CD4-positive, CD25-positive, alpha-beta regulatory T cell (primary cell): ENCODE results near the gene PJA1. TPM values are rescaled to one million over a fixed set of nuclear protein-coding genes. Genes with fewer than 3 reads are reported as not detected.

Source experiments
- ATAC-seq, 2 donors: fragments of 150-1000 bp; cut with Tn5 transposase; one replicate each; pipeline ENCODE4 v1.10.0; 2021; ENCODE audit warnings: low read depth in 2 of 2, moderate number of reproducible peaks in 2 of 2, moderate library complexity in 1 of 2
- DNase-seq, 3 donors: peaks; one replicate each; pipeline versions ENCODE4 v3.0.0 to v3.0.0-alpha.2; 2012 to 2022; ENCODE audit warnings: mixed read lengths in 1 of 3
- H3K27ac ChIP-seq: one replicate; pipeline ENCODE4 v1.7.0; 2013; ENCODE audit warnings: mild to moderate bottlenecking, low read length; ENCODE audit not compliant: insufficient read depth, poor library complexity, severe bottlenecking
- H3K27me3 ChIP-seq: one replicate; pipeline ENCODE4 v1.7.0; 2013; ENCODE audit warnings: low read length; ENCODE audit not compliant: control insufficient read depth, insufficient read depth
- H3K36me3 ChIP-seq: one replicate; pipeline ENCODE4 v1.7.0; 2013; ENCODE audit warnings: mild to moderate bottlenecking, low read length, moderate library complexity; ENCODE audit not compliant: control insufficient read depth, insufficient read depth
- H3K4me1 ChIP-seq: 2 replicates; pipeline ENCODE4 v1.7.0; 2013; ENCODE audit warnings: mild to moderate bottlenecking, low read length; ENCODE audit not compliant: insufficient read depth, control insufficient read depth, poor library complexity, severe bottlenecking
- H3K4me3 ChIP-seq: one replicate; pipeline ENCODE4 v1.7.0; 2013; ENCODE audit warnings: low read depth, mild to moderate bottlenecking, low read length, moderate library complexity
- H3K9me3 ChIP-seq, 2 experiments: 1 replicate in 1 of 2; 2 replicates in 1 of 2; pipeline ENCODE4 v1.7.0; 2013; ENCODE audit warnings: low read length in 2 of 2, mild to moderate bottlenecking in 1 of 2, moderate library complexity in 1 of 2; ENCODE audit not compliant: control insufficient read depth in 2 of 2
- H3K27ac Mint-ChIP-seq, 3 donors: one replicate each; pipeline ENCODE4 v1.8.0; 2020 to 2022; ENCODE audit warnings: mild to moderate bottlenecking in 3 of 3, mixed read lengths in 3 of 3, moderate library complexity in 2 of 3
- H3K27me3 Mint-ChIP-seq: one replicate; pipeline ENCODE4 v1.8.0; 2022; ENCODE audit warnings: mild to moderate bottlenecking, mixed read lengths
- H3K36me3 Mint-ChIP-seq: one replicate; pipeline ENCODE4 v1.8.0; 2020; ENCODE audit warnings: mixed read lengths
- H3K4me1 Mint-ChIP-seq, 4 donors: one replicate each; pipeline ENCODE4 v1.8.0; 2020 to 2022; ENCODE audit warnings: mixed read lengths in 4 of 4, mild to moderate bottlenecking in 1 of 4
- H3K4me3 Mint-ChIP-seq, 4 donors: one replicate each; pipeline ENCODE4 v1.8.0; 2020 to 2022; ENCODE audit warnings: mild to moderate bottlenecking in 4 of 4, mixed read lengths in 4 of 4, moderate library complexity in 3 of 4
- H3K9me3 Mint-ChIP-seq, 7 donors: one replicate each; pipeline ENCODE4 v1.8.0; 2020 to 2022; ENCODE audit warnings: mixed read lengths in 7 of 7, mild to moderate bottlenecking in 3 of 7, moderate library complexity in 2 of 7
- polyA plus RNA-seq, 4 donors: library from polyadenylated mRNA; unstranded; fragments of 300-500 nt; fragmentation: Illumina TruSeq; gene quantifications; one replicate each; pipeline ENCODE4 v1.2.3, GENCODE V29; 2021
- total RNA-seq: library from RNA; stranded (reverse); gene quantifications from one replicate; pipeline ENCODE4 v1.2.3, GENCODE V29; 2022

Gene PJA1
- total RNA-seq (20.2 TPM), polyA plus RNA-seq (10 to 100 TPM; 28.6 to 49.0 (median 40.0) TPM)

- Mint-ChIP-seq H3K36me3 (peaks cover 10% of the 10 kb centered on the region), H3K4me1 (peaks cover 0 to 36% (median 19%) of the 10 kb centered on the region in 4 donors), H3K27me3 (peaks cover 5% of the 10 kb centered on the region), H3K4me3 (peak within 1 kb of the TSS; percentile 82 to 96 (median 92)), H3K9me3 (peaks cover 0 to 2% (median 0%) of the 10 kb centered on the region in 7 donors), H3K27ac (peak within 1 kb of the TSS; percentile 51 to 88 (median 86))
- DNase-seq = peak; percentile 46 to 78 (median 69)
- Histone ChIP-seq H3K27ac (peak within 1 kb of the TSS; percentile 57), H3K4me3 (peak within 1 kb of the TSS; percentile 75), H3K4me1 (peaks cover 8% of the 10 kb centered on the region), H3K9me3 (no peaks in the 10 kb centered on the region), H3K36me3 (peaks cover 7% of the 10 kb centered on the region), H3K27me3 (peaks cover 2% of the 10 kb centered on the region)
- ATAC-seq = peak; percentile 62 to 75
These were observed at the start of gene PJA1 for GRCh38 chrX:69165087-69165651. TSS of gene PJA1 (minus strand) at chrX:69165453. CDS start at chrX:69163073, 2,380 bp downstream.

GRCh38 chrX:69214463-69214862, 49.2 kb upstream of the PJA1 start:
- DNase-seq (no peak), ATAC-seq (no peak)
- no peaks in the 10 kb centered on the region for H3K27me3 Mint-ChIP-seq
- Histone ChIP-seq H3K36me3 (no peaks in the 10 kb centered on the region), H3K27ac (no peak overlapping the region), H3K4me3 (no peak overlapping the region), H3K27me3 (no peaks in the 10 kb centered on the region), H3K4me1 (no peaks in the 10 kb centered on the region), H3K9me3 (no peaks in the 10 kb centered on the region)
- no peak overlapping the region for H3K4me3 Mint-ChIP-seq
- no peak overlapping the region for H3K27ac Mint-ChIP-seq
- H3K9me3 Mint-ChIP-seq = no peaks in the 10 kb centered on the region
- H3K4me1 Mint-ChIP-seq = no peaks in the 10 kb centered on the region
- H3K36me3 Mint-ChIP-seq = no peaks in the 10 kb centered on the region

GRCh38 chrX:69211701-69212100, 46.4 kb upstream of the PJA1 start:
- peaks cover 0 to 1% (median 0%) of the 10 kb centered on the region in 7 donors for H3K9me3 Mint-ChIP-seq
- H3K9me3 ChIP-seq = no peaks in the 10 kb centered on the region
- no peaks in the 10 kb centered on the region for H3K27me3 ChIP-seq
- no peak overlapping the region for H3K4me3 ChIP-seq
- no peaks in the 10 kb centered on the region for H3K36me3 ChIP-seq
- no peak overlapping the region for H3K27ac ChIP-seq
- DNase-seq (no peak), ATAC-seq (no peak)
- H3K4me1 ChIP-seq = no peaks in the 10 kb centered on the region
- no peaks in the 10 kb centered on the region for H3K4me1 Mint-ChIP-seq
- H3K4me3 Mint-ChIP-seq = no peak overlapping the region
- H3K27ac Mint-ChIP-seq = no peak overlapping the region
- H3K27me3 Mint-ChIP-seq = no peaks in the 10 kb centered on the region
- H3K36me3 Mint-ChIP-seq = no peaks in the 10 kb centered on the region

- no peak overlapping the region for H3K4me3 Mint-ChIP-seq
These were observed 45.3 kb upstream of the PJA1 start for GRCh38 chrX:69210581-69210980.

GRCh38 chrX:69207216-69207615, 42.0 kb upstream of the PJA1 start:
- DNase-seq = no peak
- Mint-ChIP-seq H3K36me3 (no peaks in the 10 kb centered on the region), H3K4me1 (no peaks in the 10 kb centered on the region), H3K4me3 (no peak overlapping the region), H3K9me3 (peaks cover 0 to 1% (median 0%) of the 10 kb centered on the region in 7 donors), H3K27ac (no peak overlapping the region), H3K27me3 (no peaks in the 10 kb centered on the region)
- no peak for ATAC-seq
- Histone ChIP-seq H3K4me3 (no peak overlapping the region), H3K27me3 (no peaks in the 10 kb centered on the region), H3K36me3 (no peaks in the 10 kb centered on the region), H3K9me3 (no peaks in the 10 kb centered on the region), H3K4me1 (no peaks in the 10 kb centered on the region), H3K27ac (no peak overlapping the region)

More at GRCh38 chrX:69210581-69210980, 45.3 kb upstream of the PJA1 start:
- H3K36me3 Mint-ChIP-seq = no peaks in the 10 kb centered on the region
- H3K27me3 Mint-ChIP-seq = no peaks in the 10 kb centered on the region
- Histone ChIP-seq H3K4me3 (no peak overlapping the region), H3K4me1 (no peaks in the 10 kb centered on the region), H3K27ac (no peak overlapping the region), H3K9me3 (no peaks in the 10 kb centered on the region), H3K36me3 (no peaks in the 10 kb centered on the region), H3K27me3 (no peaks in the 10 kb centered on the region)
- H3K27ac Mint-ChIP-seq = peak overlapping the region in 1 of 3 donors; percentile 14
- ATAC-seq (no peak), DNase-seq (no peak)
- peaks cover 0 to 1% (median 0%) of the 10 kb centered on the region in 7 donors for H3K9me3 Mint-ChIP-seq
- H3K4me1 Mint-ChIP-seq = no peaks in the 10 kb centered on the region

GRCh38 chrX:69203638-69204037, 38.4 kb upstream of the PJA1 start:
- H3K36me3 Mint-ChIP-seq = no peaks in the 10 kb centered on the region
- no peak overlapping the region for H3K27ac Mint-ChIP-seq
- Histone ChIP-seq H3K9me3 (no peaks in the 10 kb centered on the region), H3K36me3 (no peaks in the 10 kb centered on the region), H3K27me3 (no peaks in the 10 kb centered on the region), H3K4me3 (no peak overlapping the region), H3K4me1 (no peaks in the 10 kb centered on the region), H3K27ac (no peak overlapping the region)
- H3K27me3 Mint-ChIP-seq = no peaks in the 10 kb centered on the region
- no peaks in the 10 kb centered on the region for H3K4me1 Mint-ChIP-seq
- H3K4me3 Mint-ChIP-seq = no peak overlapping the region
- H3K9me3 Mint-ChIP-seq = peaks cover 0 to 1% (median 0%) of the 10 kb centered on the region in 7 donors
- DNase-seq (no peak), ATAC-seq (no peak)

GRCh38 chrX:69197690-69198089, 32.4 kb upstream of the PJA1 start:
- Histone ChIP-seq H3K27me3 (no peaks in the 10 kb centered on the region), H3K27ac (no peak overlapping the region), H3K9me3 (no peaks in the 10 kb centered on the region), H3K4me3 (no peak overlapping the region), H3K4me1 (no peaks in the 10 kb centered on the region), H3K36me3 (no peaks in the 10 kb centered on the region)
- H3K4me3 Mint-ChIP-seq = no peak overlapping the region
- no peak overlapping the region for H3K27ac Mint-ChIP-seq
- H3K27me3 Mint-ChIP-seq = no peaks in the 10 kb centered on the region
- peaks cover 0 to under 1% (median 0%) of the 10 kb centered on the region in 7 donors for H3K9me3 Mint-ChIP-seq
- H3K4me1 Mint-ChIP-seq = no peaks in the 10 kb centered on the region
- ATAC-seq (no peak), DNase-seq (no peak)
- no peaks in the 10 kb centered on the region for H3K36me3 Mint-ChIP-seq

- H3K4me1 ChIP-seq = no peaks in the 10 kb centered on the region
- no peaks in the 10 kb centered on the region for H3K9me3 ChIP-seq
- H3K36me3 ChIP-seq = no peaks in the 10 kb centered on the region
- H3K9me3 Mint-ChIP-seq = no peaks in the 10 kb centered on the region
- ATAC-seq (no peak), DNase-seq (no peak)
- H3K4me3 ChIP-seq = no peak overlapping the region
- H3K4me3 Mint-ChIP-seq = no peak overlapping the region
- H3K36me3 Mint-ChIP-seq = no peaks in the 10 kb centered on the region
- H3K27me3 ChIP-seq = no peaks in the 10 kb centered on the region
- no peak overlapping the region for H3K27ac ChIP-seq
- no peak overlapping the region for H3K27ac Mint-ChIP-seq
- H3K4me1 Mint-ChIP-seq = no peaks in the 10 kb centered on the region
- no peaks in the 10 kb centered on the region for H3K27me3 Mint-ChIP-seq
These were observed 31.4 kb upstream of the PJA1 start for GRCh38 chrX:69196666-69197065.
